ENCODE measurements around the gene ZNF862. TPM values are rescaled to one million over a fixed set of nuclear protein-coding genes. Genes with fewer than 3 reads are reported as not detected.

Gene ZNF862
- total RNA-seq, 4 donors from 2014 or later = 17.2 to 42.0 (median 29.4) TPM

GRCh38 chr7:149817301-149817771 is 20.8 kb upstream of the ZNF862 start:
- no peak for DNase-seq (ENCODE audit: low spot score in 2 of 2)
- H3K27ac ChIP-seq = no peak overlapping the region
- 29 to 56% methylated on average over 2 to 8 of the region's 8 CpGs for WGBS, 2 donors
- no peaks in the 10 kb centered on the region for H3K4me1 ChIP-seq
- TF ChIP-seq POLR2A (IDR thresholded peaks at IDR 0.05) (no peak), CTCF (IDR thresholded peaks at IDR 0.05) (no peak), EP300 (IDR thresholded peaks at IDR 0.05) (no peak)
- H3K9me3 ChIP-seq = no peaks in the 10 kb centered on the region
- no peak overlapping the region for H3K4me3 ChIP-seq
- peaks cover 0 to 5% of the 10 kb centered on the region in 2 donors for H3K27me3 ChIP-seq
- H3K36me3 ChIP-seq = no peaks in the 10 kb centered on the region

GRCh38 chr7:149817836-149818535 is 20.2 kb upstream of the ZNF862 start:
- TF ChIP-seq EP300 (IDR thresholded peaks at IDR 0.05) (no peak), POLR2A (IDR thresholded peaks at IDR 0.05) (no peak), CTCF (IDR thresholded peaks at IDR 0.05) (no peak)
- no peaks in the 10 kb centered on the region for H3K9me3 ChIP-seq
- no peak overlapping the region for H3K4me3 ChIP-seq
- DNase-seq (ENCODE audit: low spot score in 2 of 2) = no peak
- no peak overlapping the region for H3K27ac ChIP-seq
- H3K4me1 ChIP-seq = no peaks in the 10 kb centered on the region
- no peaks in the 10 kb centered on the region for H3K36me3 ChIP-seq
- 82 to 83% methylated on average over 23 of the region's 23 CpGs for WGBS, 2 donors
- peaks cover 0 to 5% of the 10 kb centered on the region in 2 donors for H3K27me3 ChIP-seq

- H3K4me3 ChIP-seq = no peak overlapping the region
- H3K27me3 ChIP-seq = peaks cover 0 to 5% of the 10 kb centered on the region in 2 donors
- DNase-seq (ENCODE audit: low spot score in 2 of 2) = no peak
- no peaks in the 10 kb centered on the region for H3K4me1 ChIP-seq
- H3K36me3 ChIP-seq = no peaks in the 10 kb centered on the region
- H3K9me3 ChIP-seq = no peaks in the 10 kb centered on the region
- no peak for TF ChIP-seq POLR2A (IDR thresholded peaks at IDR 0.05)
- TF ChIP-seq EP300 (IDR thresholded peaks at IDR 0.05) = no peak
- no peak for TF ChIP-seq CTCF (IDR thresholded peaks at IDR 0.05)
- WGBS, 2 donors = 80 to 99% methylated on average over 7 to 9 of the region's 9 CpGs
- no peak overlapping the region for H3K27ac ChIP-seq
These were observed 19.7 kb upstream of the ZNF862 start for GRCh38 chr7:149818536-149818840.

- WGBS, 2 donors = 89 to 90% methylated on average over 20 to 27 of the region's 28 CpGs
- H3K4me1 ChIP-seq = no peaks in the 10 kb centered on the region
These were observed 18.8 kb upstream of the ZNF862 start for GRCh38 chr7:149819141-149819960.

GRCh38 chr7:149819961-149820340 is 18.2 kb upstream of the ZNF862 start:
- Histone ChIP-seq H3K9me3 (no peaks in the 10 kb centered on the region), H3K27ac (no peak overlapping the region), H3K36me3 (no peaks in the 10 kb centered on the region), H3K4me1 (no peaks in the 10 kb centered on the region), H3K27me3 (peaks cover 0 to 5% of the 10 kb centered on the region in 2 donors), H3K4me3 (no peak overlapping the region)
- 73 to 81% methylated on average over 6 of the region's 7 CpGs for WGBS, 2 donors
- TF ChIP-seq POLR2A (IDR thresholded peaks at IDR 0.05) (no peak), CTCF (IDR thresholded peaks at IDR 0.05) (no peak), EP300 (IDR thresholded peaks at IDR 0.05) (no peak)
- no peak for DNase-seq (ENCODE audit: low spot score in 2 of 2)

More at GRCh38 chr7:149819141-149819960, 18.8 kb upstream of the ZNF862 start:
- Histone ChIP-seq H3K27me3 (peaks cover 0 to 5% of the 10 kb centered on the region in 2 donors), H3K36me3 (no peaks in the 10 kb centered on the region), H3K4me3 (no peak overlapping the region), H3K27ac (no peak overlapping the region), H3K9me3 (no peaks in the 10 kb centered on the region)
- no peak for TF ChIP-seq POLR2A (IDR thresholded peaks at IDR 0.05)
- no peak for DNase-seq (ENCODE audit: low spot score in 2 of 2)
